ENCODE results near the gene VSX2.

- TF ChIP-seq CTCF (IDR thresholded peaks at IDR 0.05) = no peak
- no peak for TF ChIP-seq POLR2A (IDR thresholded peaks at IDR 0.05)
These were observed 34.8 kb upstream of the VSX2 start for GRCh38 chr14:74204491-74204890.

Measured in body of pancreas (tissue), 4 donors.